Caco-2 (cell line): ENCODE results near the gene CXCL5. TPM values are rescaled to one million over a fixed set of nuclear protein-coding genes. Genes with fewer than 3 reads are reported as not detected.

Experiments
- BruUV-seq: library from RNA; stranded (reverse); fragments of 400-500 nt; replicated peaks from 2 replicates; lab custom pipeline; 2021; lab: Mats Ljungman, UMichigan
- CTCF ChIA-PET: fragments of 300-600 bp; sonication (Branson Sonifier 250); formaldehyde crosslinking; loops from one replicate; lab custom pipeline; 2022; ENCODE audit warnings: antibody characterized with exemption; lab: Charles Lee
- POLR2A ChIA-PET: fragments of 300-600 bp; sonication (Branson Sonifier 250); formaldehyde crosslinking; loops from one replicate; lab custom pipeline; 2022; ENCODE audit warnings: antibody characterized with exemption; lab: Charles Lee
- DNase-seq, 2 experiments: peaks; one replicate each; pipeline versions ENCODE4 v3.0.0 to v3.0.0-alpha.2; 2020 to 2022
- H3K27me3 ChIP-seq: replicated peaks from 2 replicates; pipeline ENCODE4 v1.6.0; 2011; ENCODE audit warnings: low read length; ENCODE audit not compliant: control insufficient read depth, insufficient read depth
- H3K36me3 ChIP-seq: 2 replicates; pipeline ENCODE4 v1.5.1; 2011; ENCODE audit warnings: low read length; ENCODE audit not compliant: control insufficient read depth, insufficient read depth
- H3K4me1 ChIP-seq: fragments of 250-450 bp; sonication (Bioruptor Pico); 2 replicates; pipeline ENCODE4 v1.5.1; 2020; ENCODE audit warnings: mild to moderate bottlenecking
- H3K4me3 ChIP-seq: 2 replicates; pipeline ENCODE4 v1.5.1; 2011; ENCODE audit warnings: low read depth, mild to moderate bottlenecking, control low read depth, low read length
- H3K9me3 ChIP-seq: fragments of 250-450 bp; sonication (Bioruptor Pico); 2 replicates; pipeline ENCODE4 v1.5.1; 2020; ENCODE audit warnings: mild to moderate bottlenecking, moderate library complexity
- H3K27ac Mint-ChIP-seq: one replicate; pipeline ENCODE4 v1.8.0; 2022; ENCODE audit warnings: mixed read lengths; ENCODE audit not compliant: unreplicated experiment
- H3K27me3 Mint-ChIP-seq: one replicate; pipeline ENCODE4 v1.8.0; 2022; ENCODE audit warnings: mixed read lengths; ENCODE audit not compliant: insufficient read depth, unreplicated experiment
- H3K36me3 Mint-ChIP-seq: one replicate; pipeline ENCODE4 v1.8.0; 2022; ENCODE audit warnings: mild to moderate bottlenecking, mixed read lengths; ENCODE audit not compliant: insufficient read depth, unreplicated experiment
- H3K4me1 Mint-ChIP-seq: one replicate; pipeline ENCODE4 v1.8.0; 2022; ENCODE audit warnings: low read depth, mixed read lengths; ENCODE audit not compliant: unreplicated experiment
- H3K4me3 Mint-ChIP-seq: one replicate; pipeline ENCODE4 v1.8.0; 2022; ENCODE audit warnings: mild to moderate bottlenecking, moderate library complexity, mixed read lengths; ENCODE audit not compliant: unreplicated experiment
- H3K9me3 Mint-ChIP-seq: one replicate; pipeline ENCODE4 v1.8.0; 2022; ENCODE audit warnings: mixed read lengths; ENCODE audit not compliant: unreplicated experiment
- intact Hi-C: fragments of 100-400 bp; cut with micrococcal nuclease; formaldehyde crosslinking; loops from one replicate; pipeline ENCODE4 v1.10.0; 2022; ENCODE audit not compliant: unreplicated experiment
- total RNA-seq: library from RNA; stranded (reverse); gene quantifications from 2 replicates; pipeline ENCODE4 v1.2.3, GENCODE V29; 2022
- TF ChIP-seq, protein P1 (sequence below), 2 experiments: fragments of 200-600 bp in 1 of 2; IDR thresholded peaks; 1 replicate in 1 of 2; 2 replicates in 1 of 2; pipeline versions ENCODE4 v1.5.1 to v1.8.0; 2011 to 2022; ENCODE audit warnings: antibody characterized with exemption in 1 of 2, control low read depth in 1 of 2, inconsistent platforms in 1 of 2, low read depth in 1 of 2, low read length in 1 of 2, mild to moderate bottlenecking in 1 of 2, moderate library complexity in 1 of 2; ENCODE audit not compliant: insufficient read depth in 1 of 2, severe bottlenecking in 1 of 2, unreplicated experiment in 1 of 2

Gene CXCL5
- total RNA-seq, 1 experiment from 2014 or later: not detected

DNA sequence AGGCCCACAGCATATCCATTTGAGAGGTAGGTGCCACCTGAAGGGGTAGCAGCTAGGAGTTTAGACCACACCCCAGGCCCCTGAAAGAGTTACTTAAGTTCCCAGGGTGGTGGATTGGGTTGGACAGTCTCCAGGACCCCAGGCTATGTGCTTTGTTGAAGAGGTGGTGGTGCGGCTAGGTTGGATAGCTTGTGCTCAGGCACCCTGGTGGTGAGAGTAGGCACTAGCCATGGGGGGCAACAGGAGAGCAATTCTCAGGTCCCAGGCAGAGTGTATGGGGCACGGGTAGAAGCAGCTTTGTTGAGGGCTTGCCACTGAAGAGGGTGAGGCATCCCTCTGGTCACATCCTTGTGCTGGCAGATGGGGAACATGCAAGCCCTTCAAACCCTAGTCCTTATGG lies 22.3 kb downstream of the CXCL5 start:
- Histone ChIP-seq H3K36me3 (no peaks in the 10 kb centered on the region; the same call in 1 of the 2 replicates), H3K9me3 (no peaks in the 10 kb centered on the region), H3K27me3 (no peaks in the 10 kb centered on the region), H3K4me1 (peaks cover 5% of the 10 kb centered on the region; the same call in 1 of the 2 replicates), H3K4me3 (no peak overlapping the region)
- Mint-ChIP-seq H3K27ac (no peak overlapping the region), H3K4me1 (peaks cover 6% of the 10 kb centered on the region), H3K36me3 (no peaks in the 10 kb centered on the region), H3K4me3 (no peak overlapping the region), H3K9me3 (no peaks in the 10 kb centered on the region), H3K27me3 (no peaks in the 10 kb centered on the region)
- ChIA-PET POLR2A (no interaction called here), CTCF (no interaction called here)
- no TSS peak for BruUV-seq
- no peak for DNase-seq
- intact Hi-C loops: no loop called here
- TF ChIP-seq, protein P1, sequence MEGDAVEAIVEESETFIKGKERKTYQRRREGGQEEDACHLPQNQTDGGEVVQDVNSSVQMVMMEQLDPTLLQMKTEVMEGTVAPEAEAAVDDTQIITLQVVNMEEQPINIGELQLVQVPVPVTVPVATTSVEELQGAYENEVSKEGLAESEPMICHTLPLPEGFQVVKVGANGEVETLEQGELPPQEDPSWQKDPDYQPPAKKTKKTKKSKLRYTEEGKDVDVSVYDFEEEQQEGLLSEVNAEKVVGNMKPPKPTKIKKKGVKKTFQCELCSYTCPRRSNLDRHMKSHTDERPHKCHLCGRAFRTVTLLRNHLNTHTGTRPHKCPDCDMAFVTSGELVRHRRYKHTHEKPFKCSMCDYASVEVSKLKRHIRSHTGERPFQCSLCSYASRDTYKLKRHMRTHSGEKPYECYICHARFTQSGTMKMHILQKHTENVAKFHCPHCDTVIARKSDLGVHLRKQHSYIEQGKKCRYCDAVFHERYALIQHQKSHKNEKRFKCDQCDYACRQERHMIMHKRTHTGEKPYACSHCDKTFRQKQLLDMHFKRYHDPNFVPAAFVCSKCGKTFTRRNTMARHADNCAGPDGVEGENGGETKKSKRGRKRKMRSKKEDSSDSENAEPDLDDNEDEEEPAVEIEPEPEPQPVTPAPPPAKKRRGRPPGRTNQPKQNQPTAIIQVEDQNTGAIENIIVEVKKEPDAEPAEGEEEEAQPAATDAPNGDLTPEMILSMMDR (IDR thresholded peaks at IDR 0.05; ENCODE audit: insufficient read depth in 1 of 2, low read depth in 1 of 2, low read length in 1 of 2, severe bottlenecking in 1 of 2, unreplicated experiment in 1 of 2): no peak

DNA sequence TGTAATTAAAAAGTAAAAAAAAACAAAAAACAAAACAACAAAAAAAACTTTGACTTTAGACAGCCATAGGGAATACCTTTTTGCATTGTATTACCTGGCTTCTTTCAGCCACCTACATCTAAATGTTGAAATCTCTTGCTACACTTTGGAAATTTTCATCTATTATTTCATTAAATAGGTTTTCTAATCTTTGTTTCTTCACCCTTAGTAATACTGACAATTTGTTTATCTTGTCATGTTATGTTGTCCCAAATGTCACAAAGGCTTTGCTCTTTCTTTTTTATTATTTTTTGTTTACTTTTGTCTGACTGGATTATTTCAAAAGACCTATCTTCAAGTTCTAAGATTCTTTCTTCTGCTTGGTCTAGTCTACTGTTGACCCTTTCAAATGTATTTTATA lies 24.1 kb downstream of the CXCL5 start:
- Mint-ChIP-seq H3K36me3 (peaks cover 6% of the 10 kb centered on the region), H3K4me3 (no peak overlapping the region)
- intact Hi-C loops: no loop called here

DNA sequence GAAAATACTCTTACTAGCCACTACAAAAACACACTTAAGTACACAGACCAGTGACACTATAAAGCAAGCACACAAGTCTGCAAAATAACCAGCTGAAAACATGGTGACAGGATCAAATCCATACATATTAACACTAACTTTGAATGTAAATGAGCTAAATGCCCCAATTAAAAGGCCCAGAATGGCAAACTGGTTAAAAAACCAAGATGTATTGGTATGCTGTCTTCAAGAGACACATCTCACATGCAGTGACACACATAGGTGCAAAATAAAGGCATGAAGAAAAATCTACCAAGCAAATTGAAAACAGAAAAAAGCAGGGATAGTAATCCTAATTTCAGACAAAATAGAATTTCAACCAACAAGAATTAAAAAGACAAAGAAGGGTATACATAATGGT lies 27.5 kb downstream of the CXCL5 start:
- Histone ChIP-seq H3K4me1 (no peaks in the 10 kb centered on the region), H3K27me3 (no peaks in the 10 kb centered on the region), H3K36me3 (no peaks in the 10 kb centered on the region), H3K4me3 (no peak overlapping the region), H3K9me3 (no peaks in the 10 kb centered on the region)
- intact Hi-C loops: no loop called here
- H3K27me3 Mint-ChIP-seq: no peaks in the 10 kb centered on the region
- BruUV-seq: no TSS peak
- TF ChIP-seq, protein P1 (IDR thresholded peaks at IDR 0.05; ENCODE audit: insufficient read depth in 1 of 2, low read depth in 1 of 2, low read length in 1 of 2, severe bottlenecking in 1 of 2, unreplicated experiment in 1 of 2): no peak
- ChIA-PET POLR2A (no interaction called here), CTCF (no interaction called here)
- no peak overlapping the region for H3K27ac Mint-ChIP-seq
- no peaks in the 10 kb centered on the region for H3K4me1 Mint-ChIP-seq
- DNase-seq: no peak
- no peaks in the 10 kb centered on the region for H3K9me3 Mint-ChIP-seq
- H3K4me3 Mint-ChIP-seq: no peak overlapping the region
- peaks cover 6% of the 10 kb centered on the region for H3K36me3 Mint-ChIP-seq

More for the DNA sequence above, 24.1 kb downstream of the CXCL5 start:
- Mint-ChIP-seq H3K27me3 (no peaks in the 10 kb centered on the region), H3K4me1 (no peaks in the 10 kb centered on the region), H3K27ac (no peak overlapping the region), H3K9me3 (no peaks in the 10 kb centered on the region)
- no peak for DNase-seq
- TF ChIP-seq, protein P1 (IDR thresholded peaks at IDR 0.05; ENCODE audit: insufficient read depth in 1 of 2, low read depth in 1 of 2, low read length in 1 of 2, severe bottlenecking in 1 of 2, unreplicated experiment in 1 of 2): no peak
- no peak overlapping the region for H3K4me3 ChIP-seq
- BruUV-seq: no TSS peak
- peaks cover 5% of the 10 kb centered on the region; the same call in 1 of the 2 replicates for H3K4me1 ChIP-seq
- CTCF ChIA-PET: no interaction called here
- no peaks in the 10 kb centered on the region for H3K27me3 ChIP-seq
- no peaks in the 10 kb centered on the region for H3K36me3 ChIP-seq
- POLR2A ChIA-PET: no interaction called here
- no peaks in the 10 kb centered on the region for H3K9me3 ChIP-seq
